Measurements from ENCODE around the gene IFNGR1. TPM values are rescaled to one million over a fixed set of nuclear protein-coding genes. Genes with fewer than 3 reads are reported as not detected.

Gene IFNGR1
- total RNA-seq, 2 experiments from 2014 or later, result 27.7 to 29.0 TPM

DNA sequence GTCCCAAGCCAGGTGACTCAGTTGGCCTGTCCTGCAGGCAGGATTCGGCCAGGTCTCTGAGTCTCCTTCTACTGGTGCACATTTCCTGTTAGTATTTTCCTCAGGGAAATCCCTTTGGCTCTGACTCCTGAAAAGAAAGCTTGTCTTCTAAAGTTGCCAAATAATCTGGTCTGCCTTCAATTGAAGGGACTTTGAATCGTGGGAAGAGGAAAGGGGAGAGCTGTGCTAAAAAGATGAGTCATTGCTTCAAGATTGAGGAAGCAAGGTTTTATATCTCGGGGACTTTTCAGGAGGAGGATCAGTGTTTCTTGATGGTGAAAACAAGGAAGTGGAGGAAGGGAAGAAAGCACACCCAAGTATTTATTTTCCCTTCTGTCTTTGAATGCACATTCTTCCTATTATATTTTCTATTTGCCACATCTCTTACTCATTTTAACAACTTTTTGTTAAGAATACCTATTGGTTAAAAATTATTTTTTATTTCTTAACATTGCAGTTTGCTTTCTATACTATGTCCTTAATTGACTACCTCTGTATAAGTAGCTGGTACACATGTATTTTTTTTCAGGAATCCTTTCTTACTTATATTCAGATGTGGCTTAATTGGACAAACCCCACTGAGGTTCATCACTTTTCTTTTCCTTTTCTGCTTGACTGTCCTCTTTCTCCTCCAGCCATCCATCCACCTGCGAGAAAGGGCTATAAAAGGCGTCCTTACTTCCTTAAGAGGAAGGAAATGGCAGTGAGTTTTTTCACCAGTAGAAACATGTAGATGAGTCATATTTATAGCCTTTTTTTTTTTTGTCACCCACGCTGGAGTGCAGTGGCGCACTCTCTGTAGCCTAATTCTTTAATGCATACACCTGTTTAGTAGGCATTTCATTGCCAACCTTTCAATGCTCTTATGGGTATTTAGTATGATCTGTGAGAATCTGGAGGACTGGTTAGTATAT, 15.0 kb upstream of the IFNGR1 start:
- peak; percentile 29 for DNase-seq
- Mint-ChIP-seq H3K27ac (no peak overlapping the region), H3K9me3 (peaks cover 6% of the 10 kb centered on the region), H3K36me3 (no peaks in the 10 kb centered on the region), H3K4me1 (ENCODE audit: low read depth) (peaks cover 49% of the 10 kb centered on the region), H3K4me3 (peak overlapping the region; percentile 10), H3K27me3 (peaks cover 2% of the 10 kb centered on the region)
- intact Hi-C loops (cut with micrococcal nuclease), result loop anchor here (1.0 kb wide), 3 partner anchors 16 to 66 kb away; no protein-coding TSS in a partner anchor
- POLR2A ChIA-PET, result no interaction called here
- CTCF ChIA-PET, result interaction anchor here (0.9 to 1.9 kb wide), 4 partner anchors 37 to 356 kb away, joined by 4 to 5 read pairs (median 4); no protein-coding TSS in a partner anchor

DNA sequence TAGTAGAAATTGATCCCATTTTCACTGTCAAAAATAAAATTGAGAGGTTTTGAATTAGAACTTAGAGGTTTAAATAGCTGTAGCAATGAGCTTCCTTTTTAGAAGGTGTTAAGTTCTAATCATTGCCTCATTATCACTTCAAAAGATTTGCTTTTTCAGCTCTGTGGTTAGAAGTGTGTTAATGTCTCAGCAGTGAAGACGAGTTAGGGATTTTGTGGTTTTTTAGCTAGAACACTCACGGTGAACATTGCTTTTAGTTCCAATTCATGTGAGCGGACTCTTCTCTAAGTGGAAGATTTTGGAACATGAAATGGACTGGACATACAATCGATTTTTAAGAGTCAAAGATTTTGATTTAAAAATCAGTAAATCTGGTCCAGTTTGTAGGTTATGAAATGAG, 12.7 kb upstream of the IFNGR1 start:
- H3K27ac Mint-ChIP-seq, result no peak overlapping the region
- POLR2A ChIA-PET, result interaction anchor here (0.5 to 0.6 kb wide), 2 partner anchors 255 to 1518 kb away, joined by 3 read pairs; no protein-coding TSS in a partner anchor

DNA sequence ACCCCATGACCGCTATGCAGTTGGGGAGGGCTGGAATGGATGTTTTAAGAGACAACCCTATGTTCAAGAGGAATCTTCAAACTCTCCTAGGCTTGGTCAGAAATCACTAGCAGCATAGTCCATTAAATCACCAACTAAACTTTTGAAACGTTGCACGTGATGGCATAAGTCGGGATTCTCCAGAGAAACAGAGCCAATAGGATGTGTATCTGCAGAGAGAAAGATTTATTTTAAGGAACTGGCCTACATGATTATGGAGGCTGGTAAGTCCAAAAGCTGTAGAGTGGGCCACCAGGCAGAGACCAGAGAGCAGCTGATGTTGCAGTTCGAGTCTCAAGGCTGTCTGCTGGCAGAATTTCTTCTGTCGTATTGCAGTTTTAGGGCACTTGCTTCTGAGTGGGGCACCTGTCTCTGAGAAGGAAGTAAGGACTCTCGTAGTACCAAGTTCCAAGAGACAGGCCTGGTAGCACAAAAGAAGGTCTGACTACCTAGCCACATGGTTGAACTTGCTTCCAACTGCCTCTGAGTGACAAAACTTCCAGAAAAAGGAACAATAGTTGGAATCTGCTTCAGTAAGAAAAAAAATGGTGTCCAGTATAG, 11.9 kb upstream of the IFNGR1 start:
- CTCF ChIA-PET, result interaction anchor here (1.4 kb wide), 1 partner anchor 65 kb away, joined by 5 read pairs; no protein-coding TSS in a partner anchor
- POLR2A ChIA-PET, result interaction anchor here (0.5 kb wide), 1 partner anchor 1519 kb away, joined by 3 read pairs; no protein-coding TSS in a partner anchor
- Mint-ChIP-seq H3K27me3 (peaks cover 2% of the 10 kb centered on the region), H3K4me1 (ENCODE audit: low read depth) (peaks cover 61% of the 10 kb centered on the region), H3K9me3 (no peaks in the 10 kb centered on the region), H3K36me3 (no peaks in the 10 kb centered on the region), H3K4me3 (no peak overlapping the region), H3K27ac (no peak overlapping the region)
- no peak for DNase-seq
- intact Hi-C loops (cut with micrococcal nuclease), result no loop called here

More for the DNA sequence above, 12.7 kb upstream of the IFNGR1 start:
- Mint-ChIP-seq H3K4me3 (no peak overlapping the region), H3K9me3 (no peaks in the 10 kb centered on the region), H3K36me3 (no peaks in the 10 kb centered on the region), H3K27me3 (peaks cover 2% of the 10 kb centered on the region), H3K4me1 (ENCODE audit: low read depth) (peaks cover 61% of the 10 kb centered on the region)
- CTCF ChIA-PET, result interaction anchor here (0.5 to 1.4 kb wide), 2 partner anchors 66 to 268 kb away, joined by 3 to 5 read pairs; no protein-coding TSS in a partner anchor
- intact Hi-C loops (cut with micrococcal nuclease), result no loop called here
- DNase-seq, result no peak

DNA sequence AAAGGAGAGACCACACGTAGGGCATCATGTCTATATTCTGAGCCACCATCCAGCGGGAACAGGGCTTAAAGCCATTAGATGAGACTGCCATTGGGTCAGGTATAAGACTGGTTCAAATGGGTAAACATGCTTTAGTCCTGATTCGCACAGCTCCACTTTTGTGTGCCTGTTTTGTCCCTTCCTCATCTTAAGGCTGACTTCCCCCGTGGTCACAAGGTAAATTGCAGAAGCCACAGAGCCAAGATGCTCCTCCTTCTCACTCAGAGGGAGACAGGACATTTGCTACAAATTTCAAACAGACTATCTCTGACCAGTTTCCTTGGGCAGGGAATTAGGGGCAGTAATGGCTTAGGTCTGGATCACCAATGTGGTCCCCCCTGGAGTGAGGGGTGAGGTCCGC, 11.4 kb upstream of the IFNGR1 start:
- H3K36me3 Mint-ChIP-seq, result no peaks in the 10 kb centered on the region
- H3K4me3 Mint-ChIP-seq, result no peak overlapping the region
- CTCF ChIA-PET, result no interaction called here
- intact Hi-C loops (cut with micrococcal nuclease), result no loop called here
- H3K9me3 Mint-ChIP-seq, result no peaks in the 10 kb centered on the region
- peaks cover 2% of the 10 kb centered on the region for H3K27me3 Mint-ChIP-seq
- peaks cover 59% of the 10 kb centered on the region for H3K4me1 Mint-ChIP-seq (ENCODE audit: low read depth)
- POLR2A ChIA-PET, result no interaction called here
- DNase-seq, result no peak
- H3K27ac Mint-ChIP-seq, result no peak overlapping the region

DNA sequence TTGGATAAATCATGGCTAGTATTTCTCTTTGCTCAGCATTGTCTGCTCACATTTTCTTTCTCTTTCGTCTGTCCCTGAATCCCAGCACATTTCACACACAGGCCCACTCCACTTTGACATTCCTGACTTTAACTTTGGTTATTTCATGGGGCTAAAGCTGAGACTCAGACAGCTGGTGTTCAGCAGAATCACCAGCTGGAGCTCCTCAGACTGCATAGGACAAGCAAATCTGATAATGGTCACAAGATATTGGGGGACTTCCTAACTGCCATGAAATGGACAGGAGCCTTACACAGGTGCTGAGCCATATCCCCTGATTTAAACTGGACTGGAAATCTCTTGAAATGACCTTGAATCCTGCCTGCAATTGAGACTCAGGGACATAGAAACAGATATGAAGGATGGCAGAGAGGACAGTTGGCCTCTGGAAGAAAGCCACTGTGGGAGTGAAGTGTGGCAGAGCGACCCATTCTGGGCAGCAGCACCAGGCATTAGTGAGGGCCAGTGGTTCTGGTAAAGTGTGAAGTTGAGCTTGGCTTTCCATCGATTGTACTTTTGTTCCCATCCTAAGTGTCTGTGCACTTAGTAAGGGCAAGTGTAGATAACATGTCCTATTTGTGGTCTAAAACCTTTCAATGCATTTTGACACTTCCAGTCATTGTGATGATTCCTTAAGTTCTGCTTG, 10.0 kb upstream of the IFNGR1 start:
- Mint-ChIP-seq H3K36me3 (no peaks in the 10 kb centered on the region), H3K4me3 (no peak overlapping the region), H3K27ac (no peak overlapping the region), H3K27me3 (peaks cover 4% of the 10 kb centered on the region), H3K4me1 (ENCODE audit: low read depth) (peaks cover 59% of the 10 kb centered on the region), H3K9me3 (no peaks in the 10 kb centered on the region)
- ChIA-PET CTCF (interaction anchor here (2.0 kb wide), 1 partner anchor 85 kb away, joined by 6 read pairs; no protein-coding TSS in a partner anchor), POLR2A (no interaction called here)
- DNase-seq, result no peak
- intact Hi-C loops (cut with micrococcal nuclease), result no loop called here

DNA sequence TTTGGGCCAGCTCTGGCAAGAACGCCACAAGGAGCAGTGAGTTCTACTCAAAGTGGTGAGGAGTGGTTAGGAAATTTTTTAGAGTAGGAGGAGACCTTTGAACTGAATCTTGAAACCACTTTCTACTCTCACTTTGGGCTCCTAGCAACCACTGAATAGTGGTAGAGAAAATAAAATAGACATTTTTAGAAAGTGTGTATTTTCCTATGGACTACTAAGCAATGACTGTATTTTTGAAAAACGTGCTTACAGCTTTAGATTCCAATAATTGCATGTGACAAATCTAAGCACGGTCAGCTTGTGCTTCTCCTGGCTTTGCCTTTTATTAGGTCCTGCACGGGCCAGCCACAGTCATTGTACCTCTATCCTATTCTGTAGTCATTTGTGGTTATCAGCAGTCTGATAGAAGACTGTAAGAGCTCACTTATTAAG, 8.7 kb upstream of the IFNGR1 start:
- Mint-ChIP-seq H3K9me3 (no peaks in the 10 kb centered on the region), H3K36me3 (no peaks in the 10 kb centered on the region), H3K27ac (no peak overlapping the region), H3K27me3 (peaks cover 4% of the 10 kb centered on the region), H3K4me1 (ENCODE audit: low read depth) (peaks cover 57% of the 10 kb centered on the region), H3K4me3 (no peak overlapping the region)
- intact Hi-C loops (cut with micrococcal nuclease), result no loop called here
- DNase-seq, result no peak
- ChIA-PET POLR2A (interaction anchor here (1.3 kb wide), 1 partner anchor 10 kb away, joined by 5 read pairs; no protein-coding TSS in a partner anchor), CTCF (interaction anchor here (2.0 kb wide), 1 partner anchor 87 kb away, joined by 6 read pairs; no protein-coding TSS in a partner anchor)

DNA sequence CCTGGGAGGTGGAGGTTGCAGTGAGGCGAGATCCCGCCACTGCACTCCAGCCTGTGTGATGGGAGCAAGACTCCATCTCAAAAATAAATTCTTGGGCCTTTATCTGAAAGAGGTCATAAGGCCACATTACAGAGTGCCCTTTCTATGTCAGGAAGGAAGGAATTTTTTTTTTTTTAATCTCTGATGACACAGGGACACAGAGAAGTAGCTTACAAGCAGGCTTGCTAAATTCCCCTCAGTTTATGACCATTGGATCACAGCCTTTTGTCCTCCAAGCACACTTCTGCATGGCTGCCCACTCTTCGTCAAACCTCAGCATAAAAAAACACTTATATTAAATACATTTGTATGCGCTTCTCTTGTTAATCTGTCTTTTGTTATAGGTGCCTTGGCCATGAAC, 7.5 kb upstream of the IFNGR1 start:
- no peak overlapping the region for H3K27ac Mint-ChIP-seq
- CTCF ChIA-PET, result no interaction called here
- no peak overlapping the region for H3K4me3 Mint-ChIP-seq
- no peak for DNase-seq
- POLR2A ChIA-PET, result no interaction called here
- no peaks in the 10 kb centered on the region for H3K36me3 Mint-ChIP-seq
- intact Hi-C loops (cut with micrococcal nuclease), result no loop called here
- peaks cover 4% of the 10 kb centered on the region for H3K27me3 Mint-ChIP-seq
- H3K4me1 Mint-ChIP-seq (ENCODE audit: low read depth), result peaks cover 48% of the 10 kb centered on the region
- no peaks in the 10 kb centered on the region for H3K9me3 Mint-ChIP-seq

DNA sequence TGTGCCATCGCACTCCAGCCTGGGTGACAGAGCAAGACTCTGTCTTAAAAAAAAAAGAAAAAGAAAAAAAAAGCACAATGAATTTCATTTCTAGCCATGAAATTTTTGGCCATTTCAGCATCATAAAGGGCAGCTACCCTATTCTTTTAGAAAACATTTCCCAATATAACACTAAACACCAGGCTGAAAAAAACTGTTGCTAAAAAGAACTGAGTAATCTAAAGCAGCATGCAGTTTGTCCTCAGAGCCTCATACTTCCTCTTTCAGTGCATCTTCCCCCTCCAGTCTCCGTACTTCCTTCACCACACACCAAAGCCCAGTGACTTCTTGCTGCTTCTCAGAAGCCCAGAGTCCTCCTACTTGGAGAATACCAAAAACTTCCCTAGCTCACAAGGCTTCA, 5.6 kb upstream of the IFNGR1 start:
- intact Hi-C loops (cut with micrococcal nuclease), result no loop called here
- POLR2A ChIA-PET, result interaction anchor here (0.5 kb wide), 1 partner anchor 107 kb away, joined by 3 read pairs; no protein-coding TSS in a partner anchor
- Mint-ChIP-seq H3K36me3 (no peaks in the 10 kb centered on the region), H3K27me3 (peaks cover 4% of the 10 kb centered on the region), H3K9me3 (no peaks in the 10 kb centered on the region), H3K4me1 (ENCODE audit: low read depth) (peaks cover 41% of the 10 kb centered on the region), H3K27ac (peak overlapping the region; percentile 4), H3K4me3 (no peak overlapping the region)
- no peak for DNase-seq
- CTCF ChIA-PET, result no interaction called here

DNA sequence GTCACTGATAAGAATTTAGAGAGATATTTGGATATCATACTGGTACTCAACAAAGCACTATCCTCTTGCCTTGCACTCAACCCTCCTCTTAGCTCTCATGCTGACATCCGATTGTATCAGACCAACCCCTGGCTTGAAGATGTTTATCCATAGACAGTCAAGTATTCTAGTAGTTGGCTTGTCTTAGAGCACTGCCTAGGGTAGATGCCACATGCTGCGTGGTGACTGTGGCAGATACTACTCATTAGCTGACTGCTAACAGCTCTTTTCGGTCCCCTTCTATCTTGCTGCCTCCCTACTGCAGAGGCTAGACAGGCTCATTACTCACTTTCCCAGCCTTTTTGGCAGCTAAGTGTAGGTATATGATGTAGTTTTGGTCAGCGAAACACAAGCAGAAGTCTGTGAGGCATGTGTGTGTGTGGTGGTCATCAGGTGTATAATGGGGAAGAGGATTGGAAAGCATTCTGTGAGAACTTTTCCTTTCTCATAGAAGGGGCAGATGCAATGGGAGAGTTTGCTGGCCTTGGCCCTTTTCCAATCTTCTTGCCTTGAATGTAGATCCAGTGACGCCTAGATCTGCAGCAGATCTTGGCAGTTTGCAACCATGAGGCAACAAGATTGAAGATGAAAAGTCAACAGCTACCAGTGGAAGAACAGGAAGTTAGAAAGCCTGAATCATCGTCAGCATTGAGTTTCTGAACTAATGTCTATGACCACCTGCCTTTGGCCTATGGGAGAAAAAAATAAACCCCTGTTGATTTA, 4.4 kb upstream of the IFNGR1 start:
- ChIA-PET POLR2A (interaction anchor here (0.6 kb wide), 1 partner anchor 193 kb away, joined by 3 read pairs; no protein-coding TSS in a partner anchor), CTCF (no interaction called here)
- no peak for DNase-seq
- H3K27me3 Mint-ChIP-seq, result peaks cover 2% of the 10 kb centered on the region
- peak overlapping the region; percentile 9 for H3K27ac Mint-ChIP-seq
- intact Hi-C loops (cut with micrococcal nuclease), result no loop called here
- H3K4me3 Mint-ChIP-seq, result no peak overlapping the region
- peaks cover 45% of the 10 kb centered on the region for H3K4me1 Mint-ChIP-seq (ENCODE audit: low read depth)
- H3K36me3 Mint-ChIP-seq, result peaks cover 4% of the 10 kb centered on the region
- H3K9me3 Mint-ChIP-seq, result no peaks in the 10 kb centered on the region

DNA sequence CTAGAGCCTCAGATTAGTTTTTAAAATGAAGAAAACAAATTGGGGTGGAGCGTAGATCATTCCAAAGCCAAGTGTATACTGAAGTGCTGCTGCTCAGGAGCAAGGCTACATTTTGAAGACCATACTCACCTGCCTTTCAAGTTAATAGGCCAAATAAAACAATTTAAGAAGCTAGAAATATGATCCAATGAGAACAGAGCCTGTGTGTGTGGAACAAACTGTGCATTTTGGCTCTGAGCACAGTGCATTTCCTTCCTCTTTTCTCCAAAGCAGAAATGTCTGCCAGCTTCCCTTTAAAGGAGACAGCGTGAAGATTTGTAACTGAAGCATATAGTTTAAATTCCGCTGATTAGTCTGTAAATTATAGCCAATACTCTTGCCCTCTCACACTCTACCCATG, 3.2 kb upstream of the IFNGR1 start:
- intact Hi-C loops (cut with micrococcal nuclease), result no loop called here
- ChIA-PET CTCF (interaction anchor here (0.8 kb wide), 1 partner anchor 399 kb away, joined by 3 read pairs; no protein-coding TSS in a partner anchor), POLR2A (no interaction called here)
- Mint-ChIP-seq H3K27ac (no peak overlapping the region), H3K36me3 (peaks cover 4% of the 10 kb centered on the region), H3K27me3 (peaks cover 2% of the 10 kb centered on the region), H3K4me3 (no peak overlapping the region), H3K9me3 (no peaks in the 10 kb centered on the region), H3K4me1 (ENCODE audit: low read depth) (peaks cover 41% of the 10 kb centered on the region)
- DNase-seq, result no peak

DNA sequence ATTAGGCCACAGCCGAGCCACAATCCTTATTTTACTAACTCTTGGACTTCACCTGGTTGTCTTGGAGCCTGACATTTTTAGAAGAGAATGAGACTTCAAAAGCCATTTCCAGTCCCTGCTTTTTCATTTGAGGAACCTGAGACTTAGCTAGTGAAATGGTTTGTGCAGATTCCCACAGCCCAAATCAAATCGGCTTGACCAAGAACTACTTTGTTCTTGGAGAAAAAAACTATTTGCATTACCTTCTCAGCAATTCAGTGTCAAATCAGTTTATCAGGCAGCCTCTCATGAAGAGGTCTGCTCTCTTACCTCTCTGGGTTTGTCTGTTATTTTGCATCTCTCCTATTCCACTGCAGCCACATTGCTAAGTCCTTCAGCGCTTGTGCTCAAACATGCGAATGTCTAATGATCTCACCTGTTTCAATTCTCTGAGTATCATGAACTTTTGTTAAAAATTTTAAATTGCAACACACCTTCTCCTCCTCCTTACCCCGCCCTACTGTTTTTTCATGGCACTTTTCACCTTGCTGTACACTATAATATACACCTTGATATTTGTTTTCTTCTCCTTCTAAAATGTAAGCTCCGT, 573 bp upstream of the IFNGR1 start:
- Mint-ChIP-seq H3K4me1 (ENCODE audit: low read depth) (peaks cover 45% of the 10 kb centered on the region), H3K9me3 (no peaks in the 10 kb centered on the region), H3K27me3 (no peaks in the 10 kb centered on the region), H3K27ac (peak overlapping the region; percentile 97), H3K36me3 (peaks cover 4% of the 10 kb centered on the region), H3K4me3 (peak overlapping the region; percentile 92)
- intact Hi-C loops (cut with micrococcal nuclease), result loop anchor here (5.0 kb wide), 1 partner anchor 117 kb away; no protein-coding TSS in a partner anchor
- DNase-seq, result no peak
- POLR2A ChIA-PET, result interaction anchor here (1.1 kb wide), 1 partner anchor 397 kb away, joined by 3 read pairs; the partner anchor contains the start of gene PEX7
- CTCF ChIA-PET, result interaction anchor here (1.7 kb wide), 1 partner anchor 125 kb away, joined by 5 read pairs; no protein-coding TSS in a partner anchor

Measured in activated CD4-positive, alpha-beta memory T cell treated with anti-CD3 and anti-CD28 coated beads for 36 hours (primary cell).